Endothelial cell of umbilical vein (primary cell): ENCODE results near the gene GPR26.

Experiments used
- FOS ChIP-seq: IDR thresholded peaks from 2 replicates; pipeline ENCODE4 v1.6.1; 2011; ENCODE audit warnings: mild to moderate bottlenecking, low read length, moderate library complexity, borderline replicate concordance; ENCODE audit not compliant: insufficient read depth
- JUN ChIP-seq: IDR thresholded peaks from 2 replicates; pipeline ENCODE4 v1.6.1; 2011; ENCODE audit warnings: borderline replicate concordance, low read depth; ENCODE audit not compliant: insufficient read length, insufficient read depth
- POLR2A ChIP-seq: IDR thresholded peaks from 2 replicates; pipeline ENCODE4 v1.6.1; 2012; ENCODE audit warnings: low read depth, mild to moderate bottlenecking, control low read depth, low read length
- POLR2AphosphoS5 ChIP-seq: IDR thresholded peaks from 2 replicates; pipeline ENCODE4 v1.6.1; 2012; ENCODE audit warnings: low read depth, mild to moderate bottlenecking, control low read depth, low read length, moderate library complexity; ENCODE audit not compliant: insufficient read depth
- TF ChIP-seq, protein P1 (sequence below), 2 donors: IDR thresholded peaks; 1 replicate in 1 of 2; 2 replicates in 1 of 2; pipeline ENCODE4 v1.5.1; 2011; ENCODE audit warnings: low read length in 2 of 2, mild to moderate bottlenecking in 2 of 2, moderate library complexity in 2 of 2, control low read depth in 1 of 2, inconsistent platforms in 1 of 2, low read depth in 1 of 2; ENCODE audit not compliant: insufficient read depth in 1 of 2; ENCODE audit errors: extremely low read depth in 1 of 2
- TF ChIP-seq, protein P2 (sequence below): IDR thresholded peaks from 2 replicates; pipeline ENCODE4 v1.6.1; 2011; ENCODE audit not compliant: insufficient read depth, insufficient read length

DNA sequence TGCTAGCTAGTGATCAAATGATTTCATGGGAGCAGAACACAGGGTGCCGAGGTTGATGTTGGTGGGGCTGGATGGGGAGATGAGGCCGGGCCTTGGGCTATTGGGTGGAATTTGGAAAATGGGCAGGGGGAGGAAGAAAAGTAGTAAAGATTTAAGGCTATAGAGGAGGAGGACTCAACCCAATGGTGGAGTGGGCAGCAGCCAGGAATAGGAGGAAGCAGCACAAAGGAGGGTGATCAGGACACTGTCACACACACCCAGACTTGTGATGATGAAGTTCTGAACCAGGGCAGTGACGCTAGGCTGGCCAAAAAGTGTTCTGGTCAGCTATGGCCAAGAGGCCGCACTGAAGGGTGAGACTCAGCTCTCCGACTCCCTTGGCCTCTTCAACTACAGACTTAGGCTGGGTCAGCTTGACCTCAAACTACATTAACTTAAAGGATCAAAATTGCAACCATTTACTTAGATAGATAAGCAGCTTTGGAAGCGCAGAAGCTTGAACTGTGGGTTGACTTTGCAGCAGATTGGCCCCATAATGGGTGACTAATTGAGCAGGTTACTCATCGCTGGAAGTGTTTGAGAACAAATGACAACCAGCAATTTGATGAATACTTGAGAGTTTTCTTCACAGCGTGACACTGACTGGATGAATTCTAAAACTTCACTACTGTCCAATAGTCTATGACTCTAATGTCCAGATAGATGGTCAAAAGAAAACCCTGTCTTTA is 29.4 kb upstream of the GPR26 start:
- TF ChIP-seq POLR2A (no peak), POLR2AphosphoS5 (no peak), FOS (no peak), JUN (no peak)
- TF ChIP-seq, protein P1, sequence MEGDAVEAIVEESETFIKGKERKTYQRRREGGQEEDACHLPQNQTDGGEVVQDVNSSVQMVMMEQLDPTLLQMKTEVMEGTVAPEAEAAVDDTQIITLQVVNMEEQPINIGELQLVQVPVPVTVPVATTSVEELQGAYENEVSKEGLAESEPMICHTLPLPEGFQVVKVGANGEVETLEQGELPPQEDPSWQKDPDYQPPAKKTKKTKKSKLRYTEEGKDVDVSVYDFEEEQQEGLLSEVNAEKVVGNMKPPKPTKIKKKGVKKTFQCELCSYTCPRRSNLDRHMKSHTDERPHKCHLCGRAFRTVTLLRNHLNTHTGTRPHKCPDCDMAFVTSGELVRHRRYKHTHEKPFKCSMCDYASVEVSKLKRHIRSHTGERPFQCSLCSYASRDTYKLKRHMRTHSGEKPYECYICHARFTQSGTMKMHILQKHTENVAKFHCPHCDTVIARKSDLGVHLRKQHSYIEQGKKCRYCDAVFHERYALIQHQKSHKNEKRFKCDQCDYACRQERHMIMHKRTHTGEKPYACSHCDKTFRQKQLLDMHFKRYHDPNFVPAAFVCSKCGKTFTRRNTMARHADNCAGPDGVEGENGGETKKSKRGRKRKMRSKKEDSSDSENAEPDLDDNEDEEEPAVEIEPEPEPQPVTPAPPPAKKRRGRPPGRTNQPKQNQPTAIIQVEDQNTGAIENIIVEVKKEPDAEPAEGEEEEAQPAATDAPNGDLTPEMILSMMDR (IDR thresholded peaks at IDR 0.05; ENCODE audit: extremely low read depth in 1 of 2, insufficient read depth in 1 of 2, low read depth in 1 of 2, low read length in 2 of 2) = no peak
- TF ChIP-seq, protein P2, sequence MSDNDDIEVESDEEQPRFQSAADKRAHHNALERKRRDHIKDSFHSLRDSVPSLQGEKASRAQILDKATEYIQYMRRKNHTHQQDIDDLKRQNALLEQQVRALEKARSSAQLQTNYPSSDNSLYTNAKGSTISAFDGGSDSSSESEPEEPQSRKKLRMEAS = no peak
